PC-9 (cell line): ENCODE results near the gene SPAG9. TPM values are rescaled to one million over a fixed set of nuclear protein-coding genes. Genes with fewer than 3 reads are reported as not detected.

Experiments
- BruUV-seq: library from RNA; stranded (reverse); fragments of 400-500 nt; replicated peaks from 2 replicates; lab custom pipeline; 2021; lab: Mats Ljungman, UMichigan
- CTCF ChIA-PET: fragments of 300-600 bp; sonication (Branson Sonifier 250); formaldehyde crosslinking; loops from one replicate; lab custom pipeline; 2022; ENCODE audit warnings: antibody characterized with exemption; lab: Charles Lee
- POLR2A ChIA-PET: fragments of 300-600 bp; sonication (Branson Sonifier 250); formaldehyde crosslinking; loops from one replicate; lab custom pipeline; 2022; ENCODE audit warnings: antibody characterized with exemption; ENCODE audit not compliant: unreplicated experiment; lab: Charles Lee
- DNase-seq, 2 experiments: peaks; one replicate each; pipeline versions ENCODE4 v3.0.0 to v3.0.0-alpha.2; 2015 to 2022; ENCODE audit warnings: mixed read lengths in 1 of 2
- H2AFZ ChIP-seq: fragments of 200-600 bp; sonication (generic); 2 replicates; pipeline ENCODE4 v1.8.1; 2017; ENCODE audit warnings: antibody characterized with exemption
- H3F3A ChIP-seq: fragments of 200-600 bp; sonication (generic); 2 replicates; pipeline ENCODE4 v1.8.1; 2017; ENCODE audit warnings: antibody characterized with exemption, mild to moderate bottlenecking, low read depth; ENCODE audit not compliant: insufficient read depth
- H3K27ac ChIP-seq: fragments of 200-600 bp; sonication (generic); 2 replicates; pipeline ENCODE4 v1.6.1; 2016; ENCODE audit warnings: mixed run types
- H3K27me3 ChIP-seq: fragments of 200-600 bp; sonication (generic); 2 replicates; pipeline ENCODE4 v1.6.1; 2016; ENCODE audit warnings: low read depth, mixed run types; ENCODE audit not compliant: insufficient read depth
- H3K36me3 ChIP-seq: fragments of 200-600 bp; sonication (generic); 2 replicates; pipeline ENCODE4 v1.6.1; 2016; ENCODE audit warnings: low read depth, mixed run types
- H3K4me1 ChIP-seq: fragments of 200-600 bp; sonication (generic); replicated peaks from 2 replicates; pipeline ENCODE4 v1.6.1; 2016; ENCODE audit warnings: mixed run types; ENCODE audit not compliant: insufficient read depth
- H3K4me2 ChIP-seq: fragments of 200-600 bp; sonication (generic); 2 replicates; pipeline ENCODE4 v1.6.1; 2017; ENCODE audit warnings: mixed run types
- H3K4me3 ChIP-seq: fragments of 200-600 bp; sonication (generic); 2 replicates; pipeline ENCODE4 v1.6.1; 2016; ENCODE audit warnings: mixed run types
- H3K79me2 ChIP-seq: fragments of 200-600 bp; sonication (generic); 2 replicates; pipeline ENCODE4 v1.6.1; 2017; ENCODE audit warnings: low read depth, mixed run types
- H3K9me2 ChIP-seq: fragments of 200-600 bp; sonication (generic); 2 replicates; pipeline ENCODE4 v1.8.1; 2017; ENCODE audit warnings: mild to moderate bottlenecking; ENCODE audit not compliant: insufficient read depth
- H3K9me3 ChIP-seq: fragments of 200-600 bp; sonication (generic); 2 replicates; pipeline ENCODE4 v1.8.1; 2016; ENCODE audit warnings: low read depth; ENCODE audit not compliant: insufficient read depth
- H4K20me1 ChIP-seq: fragments of 200-600 bp; sonication (generic); 2 replicates; pipeline ENCODE4 v1.8.1; 2017; ENCODE audit not compliant: insufficient read depth
- CTCF ChIP-seq: fragments of 200-600 bp; sonication (generic); conservative IDR thresholded peaks from 2 replicates; pipeline ENCODE4 v1.6.1; 2017; ENCODE audit warnings: mixed run types, antibody characterized with exemption, mild to moderate bottlenecking, moderate library complexity
- EZH2 ChIP-seq: fragments of 200-600 bp; sonication (generic); IDR thresholded peaks from 2 replicates; pipeline ENCODE4 v1.8.0; 2017; ENCODE audit warnings: antibody characterized with exemption, low read depth
- intact Hi-C: fragments of 100-400 bp; cut with micrococcal nuclease; formaldehyde crosslinking; loops from one replicate; pipeline ENCODE4 v1.10.0; 2022; ENCODE audit not compliant: unreplicated experiment
- total RNA-seq: library from RNA; stranded (reverse); gene quantifications from 2 replicates; pipeline ENCODE4 v1.2.3, GENCODE V29; 2021

The SPAG9 gene
- total RNA-seq, 1 experiment from 2014 or later, result 51.8 TPM

- no peak overlapping the region for H2AFZ ChIP-seq
- H3F3A ChIP-seq, result no peaks in the 10 kb centered on the region; the same call in 1 of the 2 replicates
- no peaks in the 10 kb centered on the region; the same call in 1 of the 2 replicates for H3K79me2 ChIP-seq
- no peaks in the 10 kb centered on the region for H3K9me3 ChIP-seq
- no peak overlapping the region for H3K27ac ChIP-seq
- no peaks in the 10 kb centered on the region for H3K9me2 ChIP-seq
- H3K36me3 ChIP-seq, result no peaks in the 10 kb centered on the region; the same call in 1 of the 2 replicates
- no peak for DNase-seq
- no peak overlapping the region for H3K4me3 ChIP-seq
- intact Hi-C loops, result no loop called here
- no TSS peak for BruUV-seq
- CTCF ChIA-PET, result no interaction called here
- POLR2A ChIA-PET, result no interaction called here
- H3K27me3 ChIP-seq, result no peaks in the 10 kb centered on the region
- no peaks in the 10 kb centered on the region for H3K4me1 ChIP-seq
- no peak overlapping the region for H3K4me2 ChIP-seq
- no peak for TF ChIP-seq CTCF
- TF ChIP-seq EZH2, result no peak
- no peaks in the 10 kb centered on the region for H4K20me1 ChIP-seq
Measured at GRCh38 chr17:51050291-51051033, 70.2 kb downstream of the SPAG9 start.

- no TSS peak for BruUV-seq
- Histone ChIP-seq H3K79me2 (no peaks in the 10 kb centered on the region; the same call in 1 of the 2 replicates), H3K4me2 (no peak overlapping the region), H3K36me3 (no peaks in the 10 kb centered on the region; the same call in 1 of the 2 replicates), H3K9me2 (no peaks in the 10 kb centered on the region), H3K27ac (no peak overlapping the region), H3K4me3 (no peak overlapping the region), H4K20me1 (0 out of 2 replicates have a peak, but pooled peaks cover 8% of the 10 kb centered on the region), H2AFZ (no peak overlapping the region), H3F3A (no peaks in the 10 kb centered on the region), H3K27me3 (no peaks in the 10 kb centered on the region), H3K9me3 (no peaks in the 10 kb centered on the region), H3K4me1 (no peaks in the 10 kb centered on the region)
- DNase-seq, result no peak
- POLR2A ChIA-PET, result interaction anchor here (0.6 kb wide), 2 partner anchors 10 to 305 kb away, joined by 3 to 7 read pairs; no protein-coding TSS in a partner anchor
- TF ChIP-seq EZH2, result no peak
- intact Hi-C loops, result no loop called here
- CTCF ChIA-PET, result interaction anchor here (0.7 kb wide), 1 partner anchor 26 kb away, joined by 4 read pairs; no protein-coding TSS in a partner anchor
Measured at GRCh38 chr17:51046514-51047384, 73.9 kb downstream of the SPAG9 start.

GRCh38 chr17:51046046-51046445 lies 74.6 kb downstream of the SPAG9 start:
- no peaks in the 10 kb centered on the region; the same call in 1 of the 2 replicates for H3K79me2 ChIP-seq
- H3K9me3 ChIP-seq, result no peaks in the 10 kb centered on the region
- no peaks in the 10 kb centered on the region for H3K9me2 ChIP-seq
- intact Hi-C loops, result no loop called here
- H3F3A ChIP-seq, result no peaks in the 10 kb centered on the region
- H2AFZ ChIP-seq, result no peak overlapping the region
- H3K36me3 ChIP-seq, result peaks cover 4% of the 10 kb centered on the region; the same call in 1 of the 2 replicates
- H3K4me3 ChIP-seq, result no peak overlapping the region
- H3K4me1 ChIP-seq, result no peaks in the 10 kb centered on the region
- no peaks in the 10 kb centered on the region for H3K27me3 ChIP-seq
- CTCF ChIA-PET, result no interaction called here
- no peak overlapping the region for H3K27ac ChIP-seq
- POLR2A ChIA-PET, result no interaction called here
- H3K4me2 ChIP-seq, result no peak overlapping the region
- 0 out of 2 replicates have a peak, but pooled peaks cover 8% of the 10 kb centered on the region for H4K20me1 ChIP-seq
- TF ChIP-seq CTCF, result no peak
- no peak for TF ChIP-seq EZH2
- DNase-seq, result no peak
- no TSS peak for BruUV-seq
